Endometrial microvascular endothelial cells (primary cell): ENCODE measurements around the gene BTF3. TPM values are rescaled to one million over a fixed set of nuclear protein-coding genes. Genes with fewer than 3 reads are reported as not detected.
"Not testable (repeated sequence)": the region's sequence is repeated elsewhere in the genome, so short reads cannot be mapped to it uniquely, and the experiment has no call there.

ENCODE experiments used
- in situ Hi-C: cut with HindIII; loops from 2 replicates; pipeline ENCODE4 v1.10.0; 2017; ENCODE audit warnings: low sequenced_read_pairs, low pct_unique_long_range_greater_than_20kb; ENCODE audit errors: inconsistent ontology term
- total RNA-seq: library from RNA; depleted of rRNA; stranded (reverse); fragments of >200 nt; gene quantifications from one replicate; pipeline ENCODE4 v1.2.3, GENCODE V29; 2015; ENCODE audit errors: inconsistent ontology term

Gene BTF3
- total RNA-seq, 1 donor from 2014 or later, result 527 TPM

GRCh38 chr5:73507062-73507461 is 8.8 kb downstream of the BTF3 start:
- in situ Hi-C loops, result no loop called here

DNA sequence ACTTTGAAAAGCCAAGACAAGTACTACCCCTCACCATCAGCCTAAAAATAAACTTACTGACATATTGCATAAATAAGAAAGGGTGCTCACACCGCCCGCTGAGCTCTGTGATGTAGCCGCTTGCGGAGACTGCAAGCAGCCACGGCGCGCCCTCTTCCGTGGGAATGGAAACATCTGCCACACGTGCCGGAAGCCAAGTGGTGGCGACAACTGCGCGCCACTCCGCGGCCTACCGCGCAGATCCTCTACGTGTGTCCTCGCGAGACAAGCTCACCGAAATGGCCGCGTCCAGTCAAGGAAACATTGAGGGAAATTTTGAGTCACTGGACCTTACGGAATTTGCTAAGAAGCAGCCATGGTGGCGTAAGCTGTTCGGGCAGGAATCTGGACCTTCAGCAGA is 10.3 kb downstream of the BTF3 start:
- in situ Hi-C loops, result not testable (repeated sequence)

DNA sequence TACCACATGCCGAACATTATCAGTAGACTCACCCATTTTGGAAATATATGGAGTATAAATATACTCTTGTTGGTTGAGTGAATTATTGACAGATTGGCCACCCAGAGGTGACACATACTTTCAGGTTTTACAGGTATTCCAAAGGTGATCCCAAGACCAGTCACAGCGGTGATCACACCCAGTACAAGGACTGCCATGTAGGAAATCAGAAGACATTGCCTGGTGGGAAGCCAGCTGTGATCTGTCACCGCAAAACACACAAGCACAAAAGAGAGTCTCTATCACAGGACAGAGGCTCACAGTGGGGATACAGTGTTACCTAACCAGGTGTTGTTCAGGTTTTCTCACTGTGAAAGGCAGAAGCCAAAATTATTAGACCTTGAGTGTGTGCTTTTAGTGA is 15.8 kb downstream of the BTF3 start:
- in situ Hi-C loops, result no loop called here

DNA sequence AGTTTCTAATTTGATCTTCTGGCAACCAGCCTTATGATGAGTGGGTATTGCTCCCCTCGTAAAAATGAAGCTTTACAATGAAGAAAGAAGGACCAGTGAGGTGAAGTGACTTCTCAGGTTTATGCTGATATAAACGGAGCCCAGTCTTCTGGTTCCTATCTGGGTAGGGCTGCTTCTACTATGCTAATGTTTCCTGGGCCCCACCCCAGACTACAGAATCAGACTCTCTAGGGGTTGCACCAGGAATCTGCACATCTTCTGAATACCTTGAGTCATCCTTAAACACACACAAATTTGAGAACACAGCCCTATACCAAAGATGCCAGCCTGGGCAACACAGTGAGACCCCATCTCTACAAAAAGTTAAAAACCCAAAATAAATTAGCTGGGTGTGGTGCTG is 16.2 kb downstream of the BTF3 start:
- in situ Hi-C loops, result no loop called here

- in situ Hi-C loops, result no loop called here
Observed at GRCh38 chr5:73515232-73515631, 17.0 kb downstream of the BTF3 start.

GRCh38 chr5:73519531-73520283 is 21.5 kb downstream of the BTF3 start:
- in situ Hi-C loops, result no loop called here

DNA sequence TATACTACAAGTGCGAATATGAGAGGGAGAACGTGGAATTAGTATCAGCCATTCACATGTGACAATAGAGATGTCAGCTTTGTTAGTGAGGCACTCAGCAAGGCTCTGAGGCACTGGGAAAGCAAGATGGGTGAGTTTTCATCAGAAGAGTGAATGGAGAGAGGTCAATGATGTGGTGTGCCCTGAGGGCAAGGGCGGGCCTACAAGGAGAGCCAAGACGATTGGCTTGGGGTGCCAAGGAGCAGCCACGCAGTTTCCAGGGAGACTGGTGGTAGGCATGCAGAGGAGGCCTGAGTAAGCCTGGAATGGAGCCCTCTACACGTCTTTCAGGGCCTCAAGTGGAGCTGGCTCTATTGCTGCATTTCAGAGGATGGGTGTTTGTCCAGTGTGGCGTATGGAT is 24.7 kb downstream of the BTF3 start:
- in situ Hi-C loops, result no loop called here

- in situ Hi-C loops, result no loop called here
Observed at GRCh38 chr5:73523861-73524260, 25.6 kb downstream of the BTF3 start.

GRCh38 chr5:73525606-73526203 is 27.5 kb downstream of the BTF3 start:
- in situ Hi-C loops, result no loop called here

DNA sequence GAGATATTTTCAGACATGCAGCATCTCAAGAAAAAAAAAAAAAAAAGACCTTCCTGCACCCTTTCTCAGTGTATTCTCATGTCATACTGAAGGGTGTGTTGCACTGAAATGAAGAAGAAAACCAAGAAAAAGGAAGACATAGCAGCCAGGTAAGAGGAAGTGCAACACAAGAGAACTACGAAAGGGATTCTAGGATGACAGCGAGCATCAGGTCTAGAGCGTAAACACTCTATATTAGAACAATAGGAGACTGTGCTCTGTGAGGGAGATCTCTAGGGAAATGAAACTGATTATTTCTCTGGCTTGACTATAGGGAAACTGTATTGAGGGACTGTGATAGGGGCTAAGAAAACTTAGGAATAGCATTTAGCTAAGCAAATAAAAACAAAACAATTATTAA is 30.0 kb downstream of the BTF3 start:
- in situ Hi-C loops, result no loop called here

DNA sequence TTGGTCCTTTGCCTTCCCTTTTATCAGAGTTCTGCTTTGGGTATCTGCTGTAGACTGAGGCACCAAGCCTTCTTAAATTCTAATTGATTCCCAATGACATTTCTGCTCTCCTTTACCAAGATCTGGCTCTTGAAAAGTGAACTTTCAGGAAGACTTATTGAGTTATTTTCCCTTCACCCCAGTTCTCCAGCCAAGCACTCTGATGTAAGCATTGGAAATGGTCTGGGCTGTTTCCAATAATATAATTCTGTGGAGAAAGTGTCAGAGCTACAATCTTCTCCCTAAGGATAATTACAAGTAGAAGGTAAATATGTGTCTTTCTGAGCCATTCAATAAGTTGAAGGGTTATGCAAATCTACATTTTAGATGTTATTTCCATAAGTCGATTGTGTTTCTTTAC is 30.8 kb downstream of the BTF3 start:
- in situ Hi-C loops, result no loop called here

- in situ Hi-C loops, result no loop called here
Observed at GRCh38 chr5:73531356-73531755, 33.1 kb downstream of the BTF3 start.

DNA sequence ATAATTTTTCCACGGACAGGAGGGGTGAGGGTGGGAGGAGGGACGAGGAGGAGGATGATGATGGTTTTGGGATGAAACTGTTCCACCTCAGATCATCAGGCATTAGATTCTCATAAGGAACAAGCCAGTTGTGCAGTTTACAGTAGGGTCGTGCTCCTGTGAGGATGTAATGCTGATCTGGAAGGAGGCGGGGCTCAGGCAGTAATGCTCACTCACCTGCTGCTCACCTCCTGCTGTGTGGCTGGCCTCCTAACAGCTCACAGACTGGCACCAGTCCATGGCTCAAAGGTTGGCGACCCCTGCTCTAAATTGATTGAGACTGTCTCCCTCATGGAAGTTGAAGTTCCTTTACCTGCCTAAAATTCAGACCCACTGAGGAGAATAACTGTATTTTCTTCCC is 34.0 kb downstream of the BTF3 start:
- in situ Hi-C loops, result no loop called here

DNA sequence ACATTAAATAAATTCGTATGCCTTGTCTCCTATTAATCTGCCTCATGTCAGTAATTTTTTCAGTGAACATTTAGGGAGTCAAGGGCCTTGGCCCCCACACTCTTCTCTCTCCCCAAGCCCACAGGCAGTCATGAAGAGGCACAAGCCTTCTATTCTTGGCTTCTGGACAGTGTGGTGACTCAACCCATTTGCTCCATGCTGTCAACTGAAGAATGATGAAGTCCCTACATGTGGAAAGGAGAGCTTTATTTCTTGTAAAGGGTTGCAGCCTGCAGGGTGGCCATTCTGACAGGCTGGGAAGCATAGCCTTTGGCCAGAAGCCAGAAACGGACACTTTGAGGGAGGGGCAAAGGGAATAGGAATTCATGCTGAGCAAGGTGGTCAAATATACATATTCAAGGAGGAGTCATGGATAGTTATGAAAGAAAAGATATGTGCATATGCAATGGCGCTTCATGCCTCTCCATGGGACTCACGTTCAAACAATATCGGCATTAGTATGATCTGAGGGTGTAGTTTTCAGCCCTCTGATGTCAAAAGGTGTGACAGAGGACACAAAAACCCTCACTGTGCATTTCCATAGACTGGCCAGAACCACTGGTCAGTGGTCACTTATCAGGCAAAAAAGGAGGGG is 35.9 kb downstream of the BTF3 start:
- in situ Hi-C loops, result no loop called here

- in situ Hi-C loops, result no loop called here
Observed at GRCh38 chr5:73534971-73535370, 36.7 kb downstream of the BTF3 start.

GRCh38 chr5:73539730-73540129 is 41.5 kb downstream of the BTF3 start:
- in situ Hi-C loops, result no loop called here

- in situ Hi-C loops, result no loop called here
Observed at GRCh38 chr5:73540192-73540591, 42.0 kb downstream of the BTF3 start.

- in situ Hi-C loops, result no loop called here
Observed at GRCh38 chr5:73542020-73542419, 43.8 kb downstream of the BTF3 start.

GRCh38 chr5:73544429-73545402 is 46.5 kb downstream of the BTF3 start:
- in situ Hi-C loops, result no loop called here
